Measurements from ENCODE around the gene YEATS2.
"Not testable (repeated sequence)": the region's sequence is repeated elsewhere in the genome, so short reads cannot be mapped to it uniquely, and the experiment has no call there.

YEATS2 gene

GRCh38 chr3:183779896-183780465, 82.4 kb downstream of the YEATS2 start:
- no peak for DNase-seq

DNA sequence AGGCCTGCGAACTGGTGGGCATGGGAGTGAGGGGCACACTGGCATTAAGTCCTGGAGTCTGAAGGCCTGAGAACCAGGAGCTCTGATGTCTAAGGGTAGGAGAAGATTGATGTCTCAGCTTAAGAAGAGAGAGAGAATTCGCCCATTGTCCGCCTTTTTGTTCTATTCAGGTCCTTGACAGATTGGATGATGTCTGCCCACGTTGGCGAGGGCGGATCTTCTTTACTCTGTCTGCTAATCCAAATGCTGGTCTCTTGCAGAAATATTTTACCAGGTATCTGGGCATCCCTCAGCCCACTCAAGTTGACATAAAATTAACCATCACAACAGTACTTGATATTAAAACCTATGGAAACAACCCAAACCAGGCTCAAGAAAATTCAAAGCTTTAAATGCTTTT, 83.6 kb downstream of the YEATS2 start:
- DNase-seq: no peak

- DNase-seq: no peak
Measured at GRCh38 chr3:183782576-183783276, 85.1 kb downstream of the YEATS2 start.

- DNase-seq: not testable (repeated sequence)
Measured at GRCh38 chr3:183784503-183784902, 86.9 kb downstream of the YEATS2 start.

- DNase-seq: no peak
Measured at GRCh38 chr3:183789826-183790225, 92.2 kb downstream of the YEATS2 start.

DNA sequence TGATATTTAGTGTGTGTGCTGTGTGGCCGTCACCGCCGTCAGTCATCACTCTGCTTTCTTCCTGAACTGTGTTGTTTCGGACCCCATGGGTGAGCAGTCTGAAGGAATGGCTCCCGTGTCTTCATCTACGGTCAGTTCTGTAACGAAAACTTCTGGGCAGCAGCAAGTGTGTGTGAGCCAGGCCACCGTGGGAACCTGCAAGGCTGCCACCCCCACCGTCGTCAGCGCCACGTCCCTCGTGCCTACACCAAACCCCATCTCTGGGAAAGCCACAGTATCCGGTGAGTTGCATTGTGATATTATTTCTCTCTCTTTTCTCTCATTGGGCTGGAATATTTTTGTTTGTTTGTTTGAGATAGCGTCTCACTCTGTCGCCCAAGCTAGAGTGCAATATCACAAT, 93.1 kb downstream of the YEATS2 start:
- DNase-seq: no peak

DNA sequence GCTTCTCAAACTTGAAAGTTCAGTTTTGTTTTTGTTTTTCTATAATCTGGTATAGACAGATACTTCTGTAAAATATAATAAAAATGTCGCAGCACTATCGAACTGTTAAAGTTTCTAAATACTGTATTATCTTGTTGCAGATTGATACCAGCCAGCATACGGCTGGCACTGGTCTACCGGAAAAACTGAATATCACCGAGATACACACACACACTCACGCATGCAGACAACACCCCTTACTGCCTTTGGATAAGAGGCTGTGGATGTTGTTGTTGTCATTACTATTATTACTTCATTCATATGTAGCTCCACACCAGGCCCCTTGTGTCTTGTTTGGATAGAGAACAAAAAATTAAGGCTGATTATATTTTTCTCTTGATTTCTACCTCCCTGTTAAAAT, 95.4 kb downstream of the YEATS2 start:
- no peak for DNase-seq

DNA sequence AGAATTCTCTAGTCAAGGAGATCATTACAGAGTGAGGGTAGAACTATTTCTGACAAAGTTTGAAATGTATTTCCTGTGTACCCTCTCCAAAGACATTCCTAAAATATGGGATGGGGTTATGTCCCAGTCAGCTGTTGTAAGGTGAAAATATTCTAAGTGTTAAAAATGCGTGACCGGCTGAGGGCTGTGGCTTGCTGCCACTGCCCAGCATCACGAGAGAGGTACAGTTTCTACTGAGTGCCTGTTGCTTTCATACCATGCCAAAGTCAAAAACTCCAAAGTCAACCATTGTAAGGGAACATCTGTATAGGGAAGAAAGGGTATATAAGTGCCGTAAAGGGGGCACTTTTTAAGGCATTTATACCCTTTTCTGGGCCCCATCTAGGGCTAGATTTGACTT, 96.9 kb downstream of the YEATS2 start:
- no peak for DNase-seq

DNA sequence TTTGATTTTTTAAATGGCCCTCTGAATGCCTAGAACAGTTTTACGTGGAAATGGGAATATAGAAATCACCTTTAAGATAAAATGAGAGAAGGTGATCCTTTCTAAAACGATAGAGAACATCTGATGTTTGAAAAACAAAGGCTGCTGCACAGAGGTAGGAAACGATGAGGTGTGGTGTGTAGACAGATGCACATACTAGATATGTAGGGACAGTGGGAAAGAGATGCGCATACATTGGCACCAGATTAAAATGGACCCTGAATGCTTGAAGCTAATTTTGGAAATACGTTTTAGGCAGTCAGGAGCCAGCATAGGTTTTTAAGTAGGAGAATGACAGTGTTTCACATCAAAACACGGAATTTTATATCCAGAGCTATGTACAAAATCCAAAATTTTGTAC, 98.8 kb downstream of the YEATS2 start:
- DNase-seq: no peak

- DNase-seq: no peak
Measured at GRCh38 chr3:183797996-183798395, 100.4 kb downstream of the YEATS2 start.

GRCh38 chr3:183799461-183799860, 101.9 kb downstream of the YEATS2 start:
- DNase-seq: no peak

DNA sequence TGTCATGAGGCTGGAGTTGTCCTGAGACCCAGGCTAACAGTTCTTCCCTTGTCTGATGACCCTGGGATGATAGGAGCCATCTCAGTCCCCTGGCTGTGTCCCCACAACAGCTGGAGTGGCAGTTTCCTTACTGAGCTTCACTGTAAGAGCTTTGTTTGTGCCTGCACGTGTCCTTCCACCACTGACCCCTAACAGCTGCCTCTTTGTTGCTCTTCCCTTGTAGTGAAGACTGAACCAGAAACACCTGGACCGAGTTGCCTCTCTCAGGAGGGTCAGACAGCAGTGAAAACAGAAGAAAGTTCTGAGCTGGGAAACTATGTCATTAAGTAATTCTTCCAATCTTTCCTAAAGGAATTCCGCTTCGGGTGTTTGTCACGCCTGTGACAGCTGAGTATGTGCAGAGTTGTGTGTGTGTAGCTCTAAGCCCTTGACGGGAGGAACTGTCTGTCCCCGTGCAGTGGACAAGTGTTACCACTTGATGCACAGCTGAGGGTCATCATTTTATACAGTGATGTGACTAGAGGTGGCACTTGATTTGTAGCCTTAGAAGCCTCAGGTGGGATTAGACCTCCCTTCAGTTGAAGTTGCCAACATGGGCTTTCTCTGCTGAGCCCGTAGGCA, 102.8 kb downstream of the YEATS2 start:
- DNase-seq: no peak

GRCh38 chr3:183801601-183802000, 104.0 kb downstream of the YEATS2 start:
- DNase-seq: no peak

GRCh38 chr3:183802989-183803388, 105.4 kb downstream of the YEATS2 start:
- DNase-seq: no peak

GRCh38 chr3:183807209-183807728, 109.7 kb downstream of the YEATS2 start:
- peak; percentile 91 for DNase-seq

GRCh38 chr3:183807881-183808280, 110.3 kb downstream of the YEATS2 start:
- no peak for DNase-seq

GRCh38 chr3:183808355-183808754, 110.8 kb downstream of the YEATS2 start:
- no peak for DNase-seq

DNA sequence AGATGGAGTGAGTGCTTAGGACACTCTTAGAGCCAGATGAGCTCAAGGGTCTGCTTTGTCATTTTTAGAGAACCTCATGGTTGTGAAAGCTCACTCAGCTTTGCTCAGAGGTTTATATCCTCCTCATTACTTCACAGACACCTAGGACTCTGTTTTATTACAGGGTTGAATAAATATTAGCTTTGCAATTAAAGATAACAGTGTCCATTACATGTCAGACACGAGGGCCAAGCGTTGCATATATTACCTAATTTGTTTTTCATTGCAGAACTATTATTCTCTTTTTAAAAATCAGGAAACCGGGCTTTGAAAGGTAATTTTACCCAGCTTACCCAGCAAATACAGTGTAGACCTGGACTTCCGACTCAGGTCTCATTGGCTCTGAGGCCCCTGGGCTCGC, 111.7 kb downstream of the YEATS2 start:
- DNase-seq: peak; percentile 76

DNA sequence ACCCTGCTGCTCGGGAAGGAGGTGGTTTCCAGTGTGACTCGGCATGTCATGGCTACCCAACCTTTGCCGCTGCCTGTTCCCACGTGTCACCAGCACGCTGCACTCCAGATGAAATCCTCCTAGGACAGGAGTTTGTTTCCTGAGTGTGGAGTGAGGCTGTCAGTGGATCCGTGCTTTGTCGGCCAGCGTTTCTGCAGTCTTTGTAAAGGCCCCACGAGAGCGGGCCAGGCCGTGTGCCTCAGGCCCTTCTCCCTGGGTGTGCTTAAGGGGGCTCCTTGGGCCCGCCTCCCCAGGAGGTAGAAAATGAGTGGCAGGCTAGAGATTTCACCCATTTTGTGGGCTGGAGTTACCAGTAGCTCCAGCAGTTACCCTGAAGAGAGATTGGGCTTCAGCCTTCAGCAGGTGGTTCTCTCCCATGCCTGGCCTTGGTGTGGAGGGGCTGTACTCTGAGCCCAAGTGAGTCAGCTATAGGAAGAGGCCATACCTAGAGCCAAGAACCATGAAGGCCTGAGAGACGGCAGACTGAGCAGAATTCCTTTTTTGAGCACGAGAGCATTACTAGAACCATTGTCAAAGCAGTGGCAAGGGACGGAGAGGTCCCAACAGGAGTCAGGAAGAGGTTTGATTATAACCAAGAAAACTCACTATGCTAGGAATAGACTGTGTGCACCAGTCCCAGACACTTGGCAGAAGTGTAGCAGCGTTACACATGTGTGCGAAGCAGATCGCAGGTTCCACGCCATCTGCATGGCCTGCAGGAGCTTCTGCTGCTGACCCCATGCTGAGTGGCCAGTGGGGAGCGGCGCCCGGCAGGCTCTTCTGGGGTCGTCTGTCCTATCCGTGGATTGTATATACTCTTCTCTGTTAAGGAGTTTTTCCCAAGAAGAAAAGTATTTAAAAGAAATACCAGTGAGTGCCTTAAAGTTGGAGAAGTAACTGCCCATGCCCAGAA, 113.3 kb downstream of the YEATS2 start:
- no peak for DNase-seq

DNA sequence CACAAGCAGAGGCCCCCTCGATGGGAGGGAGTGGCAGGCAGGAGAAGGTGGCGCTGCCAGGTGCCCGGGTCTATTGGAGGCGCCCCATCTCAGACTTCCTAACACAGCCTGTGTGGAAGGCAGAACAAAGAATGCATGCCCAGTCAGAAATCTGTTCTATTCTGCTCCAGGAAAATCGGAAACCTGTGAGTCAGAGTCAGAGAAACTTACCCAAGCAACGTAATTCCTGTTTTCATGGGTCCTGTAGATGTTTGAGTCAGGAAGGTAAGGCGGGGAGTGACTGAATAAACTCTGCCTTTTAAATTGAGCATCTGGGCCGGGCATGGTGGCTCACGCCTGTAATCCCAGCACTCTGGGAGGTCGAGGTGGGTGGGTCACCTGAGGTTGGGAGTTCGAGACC, 114.0 kb downstream of the YEATS2 start:
- no peak for DNase-seq

DNA sequence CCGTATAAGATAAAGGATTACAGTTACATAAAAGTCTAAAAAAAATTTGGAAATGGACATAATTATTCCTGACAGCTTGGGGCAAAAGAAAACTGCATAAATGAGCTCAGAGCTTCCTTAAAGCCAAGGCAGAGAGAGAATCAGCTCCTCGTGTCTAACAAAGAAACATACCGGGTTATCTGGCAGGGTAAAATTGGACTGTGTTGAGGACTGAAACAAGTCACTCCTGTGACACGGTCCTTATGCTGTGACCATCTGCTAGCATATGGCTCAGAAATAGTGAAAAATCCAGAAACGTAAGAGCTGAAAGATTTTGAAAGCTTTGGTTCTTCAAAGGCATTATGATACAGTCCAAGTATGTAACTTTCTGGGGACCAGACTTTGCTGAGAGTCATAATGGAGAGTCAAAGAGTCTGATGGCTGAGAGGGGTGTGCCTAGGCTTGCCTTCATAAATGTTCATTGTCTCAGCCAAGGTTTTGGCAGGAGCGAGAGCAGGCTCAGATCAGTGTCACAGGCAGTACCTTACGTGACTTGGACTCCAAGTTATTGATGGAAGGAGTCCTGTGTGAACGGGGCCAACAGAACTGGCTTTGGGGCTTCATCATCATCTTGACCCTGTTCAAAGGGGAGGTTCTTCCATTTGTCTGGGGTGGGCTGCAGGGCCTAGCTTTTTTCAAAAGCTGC, 115.3 kb downstream of the YEATS2 start:
- no peak for DNase-seq

DNA sequence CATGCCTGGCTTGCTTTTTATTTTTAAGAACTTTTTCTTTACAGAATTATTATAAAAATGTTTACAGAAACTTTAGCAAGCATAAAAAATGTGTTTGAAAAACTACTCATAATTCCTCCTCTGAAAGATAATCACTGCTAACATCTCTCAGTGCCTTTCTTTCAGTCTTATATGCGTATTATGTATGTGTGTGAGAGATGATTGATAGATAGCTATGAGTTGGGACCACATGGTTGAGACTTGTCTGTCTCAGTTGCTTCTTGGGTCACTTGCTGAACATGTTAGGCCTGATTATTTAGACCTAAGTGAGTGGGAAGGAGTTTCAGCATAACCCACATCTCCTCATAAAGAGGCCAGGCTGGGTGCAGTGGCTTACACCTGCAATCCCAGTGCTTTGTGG, 116.6 kb downstream of the YEATS2 start:
- no peak for DNase-seq

DNA sequence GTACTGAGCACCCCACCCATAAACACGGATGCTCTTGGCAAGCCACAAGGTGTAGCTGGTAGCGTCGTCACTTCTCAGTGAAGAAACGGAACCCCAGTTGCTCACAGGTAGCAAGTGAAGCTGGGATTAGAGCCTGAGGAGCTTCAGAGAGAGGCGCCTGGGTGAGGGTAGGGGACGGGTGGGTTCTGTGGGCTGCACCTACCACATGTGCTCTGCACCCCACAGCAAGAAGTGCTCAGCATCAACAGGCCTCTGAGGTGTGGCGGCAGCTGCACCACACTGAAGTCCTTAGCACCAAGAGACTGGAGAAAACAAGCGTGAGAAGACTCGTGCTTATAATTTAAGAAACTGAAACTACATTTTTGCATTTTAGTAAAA, 118.0 kb downstream of the YEATS2 start:
- no peak for DNase-seq

Data from NCI-H510A (cell line).